Activated B cell treated with CpG ODN at 0.5 μM for 24 hours (primary cell): ENCODE data around the gene RBFOX2. TPM values are rescaled to one million over a fixed set of nuclear protein-coding genes. Genes with fewer than 3 reads are reported as not detected.

Source experiments
- ATAC-seq: fragments of 200-7000 bp; cut with Tn5 transposase; one replicate; pipeline ENCODE4 v1.10.0; 2021; ENCODE audit warnings: low read depth, mild to moderate bottlenecking, moderate library complexity
- CTCF ChIA-PET: fragments of 350-600 bp; sonication (Branson Sonifier 250); formaldehyde crosslinking; loops from one replicate; lab custom pipeline; 2021; ENCODE audit warnings: antibody characterized with exemption; lab: Charles Lee
- POLR2A ChIA-PET: fragments of 350-600 bp; sonication (Branson Sonifier 250); formaldehyde crosslinking; loops from one replicate; lab custom pipeline; 2021; ENCODE audit warnings: antibody characterized with exemption; lab: Charles Lee
- DNase-seq: peaks from one replicate; pipeline ENCODE4 v3.0.0; 2022
- H3K27ac Mint-ChIP-seq: one replicate; pipeline ENCODE4 v1.8.0; 2020; ENCODE audit warnings: mixed read lengths
- H3K27me3 Mint-ChIP-seq: one replicate; pipeline ENCODE4 v1.8.0; 2021; ENCODE audit warnings: mixed read lengths
- H3K36me3 Mint-ChIP-seq: one replicate; pipeline ENCODE4 v1.8.0; 2021; ENCODE audit warnings: low read depth, mixed read lengths
- H3K4me1 Mint-ChIP-seq: one replicate; pipeline ENCODE4 v1.8.0; 2021; ENCODE audit warnings: mixed read lengths
- H3K4me3 Mint-ChIP-seq: one replicate; pipeline ENCODE4 v1.8.0; 2020; ENCODE audit warnings: mild to moderate bottlenecking, mixed read lengths
- H3K9me3 Mint-ChIP-seq: one replicate; pipeline ENCODE4 v1.8.0; 2020; ENCODE audit warnings: mixed read lengths
- CTCF ChIP-seq: fragments of 200-600 bp; IDR thresholded peaks from one replicate; pipeline ENCODE4 v1.8.0; 2022; ENCODE audit warnings: antibody characterized with exemption, mild to moderate bottlenecking
- intact Hi-C: fragments of 100-400 bp; cut with micrococcal nuclease; formaldehyde crosslinking; loops from one replicate; pipeline ENCODE4 v1.15.1; 2024
- total RNA-seq: library from RNA; stranded (reverse); gene quantifications from 2 replicates; pipeline ENCODE4 v1.2.3, GENCODE V29; 2022

The RBFOX2 gene
- total RNA-seq, 1 donor from 2014 or later = not detected

DNA sequence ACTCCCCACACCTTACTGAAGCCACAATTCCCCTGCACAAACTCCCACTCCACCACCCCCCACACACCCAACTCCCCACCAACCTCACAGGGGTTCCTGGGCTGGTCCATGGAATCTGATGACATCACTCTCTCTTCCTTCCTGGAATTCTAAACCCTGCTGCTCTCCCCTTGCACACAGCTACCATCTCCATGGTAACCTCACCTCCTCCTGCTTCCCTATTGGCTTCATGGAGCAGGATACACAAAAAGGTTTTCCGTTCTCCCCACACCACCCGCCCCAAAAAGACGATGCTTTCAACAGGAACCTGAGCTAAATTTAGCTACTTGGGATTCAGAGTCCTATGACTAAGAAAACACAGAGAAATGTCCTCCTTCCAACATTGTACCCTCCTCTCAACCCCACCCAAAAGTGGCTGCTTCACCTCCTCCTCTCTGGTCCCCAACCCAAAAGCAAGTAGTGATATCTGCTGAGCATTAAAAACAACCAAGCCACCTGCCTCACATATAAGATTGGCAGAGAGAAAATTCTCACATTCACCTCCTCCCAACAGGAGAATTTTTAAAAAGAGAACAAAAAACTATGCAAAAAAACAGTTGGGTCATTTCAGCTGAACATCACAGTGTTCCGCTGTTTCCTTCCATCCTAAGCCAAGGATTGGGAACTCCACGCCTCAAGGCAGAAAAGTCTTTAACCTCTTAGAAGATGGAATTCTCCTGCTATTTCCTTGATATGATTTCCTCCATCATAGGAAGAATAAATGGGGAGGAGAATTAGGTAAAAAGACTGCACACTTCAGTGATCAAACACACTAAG lies 66.9 kb downstream of the RBFOX2 start:
- ChIA-PET POLR2A (no interaction called here), CTCF (no interaction called here)
- no peak overlapping the region for H3K4me3 Mint-ChIP-seq
- intact Hi-C loops = no loop called here
- ATAC-seq (no peak), DNase-seq (no peak)
- no peaks in the 10 kb centered on the region for H3K36me3 Mint-ChIP-seq
- H3K27ac Mint-ChIP-seq = no peak overlapping the region
- peaks cover 20% of the 10 kb centered on the region for H3K27me3 Mint-ChIP-seq
- no peak for TF ChIP-seq CTCF
- H3K4me1 Mint-ChIP-seq = no peaks in the 10 kb centered on the region
- H3K9me3 Mint-ChIP-seq = no peaks in the 10 kb centered on the region

DNA sequence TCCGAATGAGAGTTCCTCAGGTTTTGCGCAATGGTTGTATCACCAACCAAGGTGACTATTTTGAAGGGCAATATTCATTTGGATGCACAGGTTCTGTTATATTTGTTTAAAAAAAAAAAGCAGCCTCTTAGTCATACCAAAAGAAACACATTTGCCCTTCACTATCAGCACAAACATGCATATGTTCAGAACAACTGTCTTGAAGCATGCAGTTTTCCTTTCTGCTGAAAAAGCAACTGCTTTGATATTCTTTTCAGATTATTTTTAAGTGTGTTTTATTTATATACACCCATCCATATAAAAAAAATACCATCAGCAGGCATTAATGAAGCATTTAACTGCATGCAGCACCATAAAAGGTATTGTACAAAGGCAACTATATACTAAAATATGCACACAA lies 67.8 kb downstream of the RBFOX2 start:
- TF ChIP-seq CTCF = no peak
- POLR2A ChIA-PET = no interaction called here
- H3K36me3 Mint-ChIP-seq = no peaks in the 10 kb centered on the region
- DNase-seq (no peak), ATAC-seq (no peak)
- intact Hi-C loops = no loop called here
- no peaks in the 10 kb centered on the region for H3K4me1 Mint-ChIP-seq
- H3K27me3 Mint-ChIP-seq = peaks cover 20% of the 10 kb centered on the region
- H3K9me3 Mint-ChIP-seq = no peaks in the 10 kb centered on the region
- CTCF ChIA-PET = no interaction called here
- H3K27ac Mint-ChIP-seq = no peak overlapping the region
- H3K4me3 Mint-ChIP-seq = no peak overlapping the region

DNA sequence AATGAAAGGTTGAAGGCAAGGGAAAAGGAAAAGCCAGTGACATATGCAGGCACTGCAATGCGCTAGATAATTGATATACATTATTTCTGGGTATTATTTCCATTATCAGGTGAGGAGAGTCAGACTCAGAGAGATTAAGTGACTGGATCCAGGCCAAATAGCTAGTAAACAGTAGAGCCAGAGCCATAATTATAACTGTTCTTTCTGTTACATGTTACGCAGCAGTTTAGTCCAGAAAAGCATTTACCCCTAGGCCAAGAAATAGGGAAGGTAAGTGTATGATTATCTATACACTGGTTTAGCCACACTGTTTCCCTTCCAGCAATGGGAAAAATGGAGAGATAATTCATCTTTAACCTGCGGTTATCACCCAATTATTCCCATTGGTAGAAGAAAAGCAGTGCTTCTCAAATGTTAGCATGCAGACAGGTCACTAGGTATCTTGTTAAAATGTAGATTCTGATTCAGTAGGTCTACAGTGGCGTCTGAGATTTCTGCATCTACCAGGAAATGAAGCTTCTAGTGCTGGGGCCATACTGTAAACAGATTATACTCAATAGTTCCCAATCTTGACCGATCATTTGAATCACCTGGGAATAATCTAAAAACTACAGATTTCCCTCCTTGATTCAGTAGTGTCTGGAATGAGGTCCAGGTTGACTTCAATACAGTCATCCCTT lies 69.4 kb downstream of the RBFOX2 start:
- CTCF ChIA-PET = no interaction called here
- no peaks in the 10 kb centered on the region for H3K4me1 Mint-ChIP-seq
- DNase-seq (no peak), ATAC-seq (no peak)
- H3K9me3 Mint-ChIP-seq = no peaks in the 10 kb centered on the region
- TF ChIP-seq CTCF = no peak
- H3K36me3 Mint-ChIP-seq = no peaks in the 10 kb centered on the region
- intact Hi-C loops = no loop called here
- POLR2A ChIA-PET = no interaction called here
- peaks cover 20% of the 10 kb centered on the region for H3K27me3 Mint-ChIP-seq
- no peak overlapping the region for H3K4me3 Mint-ChIP-seq
- H3K27ac Mint-ChIP-seq = no peak overlapping the region

GRCh38 chr22:35958334-35958733 lies 70.3 kb downstream of the RBFOX2 start:
- DNase-seq (no peak), ATAC-seq (no peak)
- Mint-ChIP-seq H3K27ac (no peak overlapping the region), H3K27me3 (peaks cover 22% of the 10 kb centered on the region), H3K4me1 (no peaks in the 10 kb centered on the region), H3K4me3 (no peak overlapping the region), H3K9me3 (no peaks in the 10 kb centered on the region), H3K36me3 (no peaks in the 10 kb centered on the region)
- TF ChIP-seq CTCF = no peak
- ChIA-PET CTCF (no interaction called here), POLR2A (no interaction called here)
- intact Hi-C loops = no loop called here

GRCh38 chr22:35957589-35957988 lies 71.0 kb downstream of the RBFOX2 start:
- no peak overlapping the region for H3K27ac Mint-ChIP-seq
- ATAC-seq (no peak), DNase-seq (no peak)
- no peaks in the 10 kb centered on the region for H3K9me3 Mint-ChIP-seq
- no peaks in the 10 kb centered on the region for H3K36me3 Mint-ChIP-seq
- peaks cover 20% of the 10 kb centered on the region for H3K27me3 Mint-ChIP-seq
- no peaks in the 10 kb centered on the region for H3K4me1 Mint-ChIP-seq
- intact Hi-C loops = no loop called here
- CTCF ChIA-PET = no interaction called here
- TF ChIP-seq CTCF = no peak
- POLR2A ChIA-PET = no interaction called here
- no peak overlapping the region for H3K4me3 Mint-ChIP-seq
